Measurements from ENCODE around the gene HRH1. TPM values are rescaled to one million over a fixed set of nuclear protein-coding genes. Genes with fewer than 3 reads are reported as not detected.
"Not testable (repeated sequence)": the region's sequence is repeated elsewhere in the genome, so short reads cannot be mapped to it uniquely, and the experiment has no call there.

Gene HRH1
- total and polyA plus RNA-seq, 12 donors, result 0.24 to 6.5 (median 2.2) TPM

DNA sequence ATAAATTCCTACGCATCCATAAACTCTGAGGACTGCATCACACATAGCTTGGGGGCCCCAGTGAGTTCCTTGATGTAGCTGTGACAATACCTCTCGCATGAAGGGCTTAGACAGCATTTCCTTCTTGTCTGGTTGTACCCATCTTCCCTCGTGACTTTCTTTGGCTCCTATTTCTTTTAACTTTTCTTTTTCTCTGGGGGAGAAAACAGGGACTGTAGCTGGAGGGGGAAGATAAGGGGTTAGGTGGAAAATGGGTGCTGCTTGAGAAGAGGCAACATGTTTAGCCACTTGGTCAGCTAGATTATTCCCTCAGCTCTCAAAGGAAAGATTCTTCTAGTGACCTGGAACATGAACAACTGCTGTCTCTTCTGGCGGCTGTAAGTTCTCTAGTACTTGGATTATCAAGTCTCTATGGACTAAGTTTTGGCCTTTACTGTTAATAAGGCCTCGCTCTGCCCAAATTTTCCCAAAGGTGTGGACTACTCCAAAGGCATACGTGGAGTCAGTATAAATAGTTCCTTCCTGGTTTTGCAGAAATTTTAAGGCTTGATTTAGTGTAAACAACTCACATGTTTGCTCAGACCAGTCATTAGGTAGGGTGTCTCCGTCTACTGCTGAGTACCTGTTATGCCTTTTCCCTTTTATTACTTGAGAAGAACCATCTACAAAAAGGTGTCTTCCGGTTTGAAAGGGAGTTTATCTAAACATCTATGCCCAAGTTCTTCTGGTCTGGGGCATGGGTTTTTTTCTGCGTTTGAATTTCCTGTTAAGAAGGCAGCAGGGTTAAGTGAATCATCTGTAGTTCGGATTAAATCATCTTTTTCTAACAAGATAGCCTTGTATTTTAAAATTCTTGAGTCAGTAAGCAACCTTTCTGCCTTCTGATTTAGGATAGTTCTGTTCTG, 96.9 kb downstream of the HRH1 start:
- Histone ChIP-seq H3K36me3 (replicated peaks in 1 of 2) (no peaks in the 10 kb centered on the region), H3K4me3 (no peak overlapping the region), H3K27ac (no peak overlapping the region), H3K4me1 (replicated peaks in 1 of 2) (no peaks in the 10 kb centered on the region), H3K27me3 (no peaks in the 10 kb centered on the region), H3K9me3 (replicated peaks in 1 of 3) (no peaks in the 10 kb centered on the region)
- intact Hi-C loops (cut with DNase I), result no loop called here
- DNase-seq, result no peak
- 66 to 77% (median 74%) methylated on average over 10 of the region's 10 CpGs for WGBS, 4 donors
- no peak for TF ChIP-seq POLR2A (IDR thresholded peaks at IDR 0.05)
- TF ChIP-seq, protein P1, sequence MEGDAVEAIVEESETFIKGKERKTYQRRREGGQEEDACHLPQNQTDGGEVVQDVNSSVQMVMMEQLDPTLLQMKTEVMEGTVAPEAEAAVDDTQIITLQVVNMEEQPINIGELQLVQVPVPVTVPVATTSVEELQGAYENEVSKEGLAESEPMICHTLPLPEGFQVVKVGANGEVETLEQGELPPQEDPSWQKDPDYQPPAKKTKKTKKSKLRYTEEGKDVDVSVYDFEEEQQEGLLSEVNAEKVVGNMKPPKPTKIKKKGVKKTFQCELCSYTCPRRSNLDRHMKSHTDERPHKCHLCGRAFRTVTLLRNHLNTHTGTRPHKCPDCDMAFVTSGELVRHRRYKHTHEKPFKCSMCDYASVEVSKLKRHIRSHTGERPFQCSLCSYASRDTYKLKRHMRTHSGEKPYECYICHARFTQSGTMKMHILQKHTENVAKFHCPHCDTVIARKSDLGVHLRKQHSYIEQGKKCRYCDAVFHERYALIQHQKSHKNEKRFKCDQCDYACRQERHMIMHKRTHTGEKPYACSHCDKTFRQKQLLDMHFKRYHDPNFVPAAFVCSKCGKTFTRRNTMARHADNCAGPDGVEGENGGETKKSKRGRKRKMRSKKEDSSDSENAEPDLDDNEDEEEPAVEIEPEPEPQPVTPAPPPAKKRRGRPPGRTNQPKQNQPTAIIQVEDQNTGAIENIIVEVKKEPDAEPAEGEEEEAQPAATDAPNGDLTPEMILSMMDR (IDR thresholded peaks at IDR 0.05), result no peak

DNA sequence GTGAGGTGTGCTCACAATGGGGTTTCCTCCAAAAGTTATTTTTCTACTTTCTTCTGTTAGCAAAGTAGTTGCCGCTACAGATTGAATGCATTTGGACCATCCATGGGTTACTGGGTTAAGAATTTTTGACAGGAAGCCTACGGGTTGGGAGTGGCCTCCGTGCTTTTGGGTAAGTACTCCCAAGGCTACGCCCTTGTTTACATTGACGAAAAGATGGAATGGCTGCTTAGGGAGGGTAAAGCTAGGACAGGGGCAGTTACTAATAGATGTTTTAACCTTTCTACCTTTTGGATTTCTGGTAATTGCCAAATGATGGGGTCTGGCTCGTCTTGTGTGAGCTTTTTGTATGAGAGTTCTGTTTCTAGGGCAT, 97.5 kb downstream of the HRH1 start:
- Histone ChIP-seq H3K27ac (no peak overlapping the region), H3K27me3 (no peaks in the 10 kb centered on the region), H3K36me3 (replicated peaks in 1 of 2) (no peaks in the 10 kb centered on the region), H3K4me1 (replicated peaks in 1 of 2) (no peaks in the 10 kb centered on the region), H3K4me3 (no peak overlapping the region), H3K9me3 (replicated peaks in 1 of 3) (no peaks in the 10 kb centered on the region)
- WGBS, 4 donors, result 78 to 84% (median 81%) methylated on average over 6 of the region's 6 CpGs
- DNase-seq, result no peak
- intact Hi-C loops (cut with DNase I), result no loop called here
- TF ChIP-seq POLR2A (IDR thresholded peaks at IDR 0.05), result no peak
- TF ChIP-seq, protein P1 (IDR thresholded peaks at IDR 0.05), result no peak

DNA sequence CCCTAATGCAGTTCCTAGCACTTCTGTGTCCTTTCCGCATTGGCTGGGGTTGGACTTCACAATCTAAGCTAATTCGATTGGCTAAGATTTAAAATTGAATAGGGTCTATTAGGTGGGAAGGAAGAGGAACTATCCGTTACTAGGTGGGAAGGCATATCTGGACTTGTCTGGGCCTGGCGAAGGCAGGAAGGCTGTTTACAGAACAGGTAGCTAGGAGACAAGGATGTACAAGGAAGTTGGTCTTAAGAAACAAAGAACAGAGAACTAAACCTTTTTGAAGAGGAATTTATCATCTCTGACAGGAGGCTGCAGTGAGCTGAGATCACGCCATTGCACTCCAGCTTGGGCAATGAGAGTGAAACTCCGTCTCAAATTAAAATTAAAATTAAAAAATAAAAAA, 100.6 kb downstream of the HRH1 start:
- 85 to 93% (median 87%) methylated on average over 6 of the region's 6 CpGs for WGBS, 4 donors

DNA sequence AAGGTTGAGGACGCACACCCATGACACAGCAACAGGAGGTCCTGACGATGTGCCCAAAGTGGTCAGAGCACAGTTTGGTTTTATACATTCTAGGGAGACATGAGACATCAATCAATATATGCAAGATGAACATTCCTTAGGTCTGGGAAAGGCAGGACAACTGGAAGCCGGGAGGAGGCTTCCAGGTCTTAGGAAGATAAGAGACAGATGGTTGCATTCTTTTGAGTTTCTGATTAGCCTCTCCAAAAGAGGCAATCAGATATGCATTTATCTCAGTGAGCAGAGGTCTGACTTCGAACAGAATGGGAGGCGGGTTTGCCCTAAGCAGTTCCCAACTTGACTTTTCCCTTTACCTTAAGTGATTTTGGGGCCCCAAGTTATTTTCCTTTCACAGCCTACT, 101.2 kb downstream of the HRH1 start:
- DNase-seq; intact Hi-C loops (cut with DNase I); H3K4me1 ChIP-seq (replicated peaks in 1 of 2); H3K9me3 ChIP-seq (replicated peaks in 1 of 3); H3K36me3 ChIP-seq (replicated peaks in 1 of 2); H3K27ac ChIP-seq; H3K27me3 ChIP-seq; H3K4me3 ChIP-seq: not testable (repeated sequence)
- WGBS, 4 donors, result 72 to 84% (median 80%) methylated on average over 5 of the region's 5 CpGs

More for the DNA sequence above, 100.6 kb downstream of the HRH1 start:
- no peaks in the 10 kb centered on the region for H3K36me3 ChIP-seq (replicated peaks in 1 of 2)
- no peaks in the 10 kb centered on the region for H3K4me1 ChIP-seq (replicated peaks in 1 of 2)
- no peak overlapping the region for H3K27ac ChIP-seq
- DNase-seq, result no peak
- no peak for TF ChIP-seq POLR2A (IDR thresholded peaks at IDR 0.05)
- TF ChIP-seq, protein P1 (IDR thresholded peaks at IDR 0.05), result no peak
- no peaks in the 10 kb centered on the region for H3K27me3 ChIP-seq
- no peaks in the 10 kb centered on the region for H3K9me3 ChIP-seq (replicated peaks in 1 of 3)
- H3K4me3 ChIP-seq, result no peak overlapping the region
- intact Hi-C loops (cut with DNase I), result no loop called here

DNA sequence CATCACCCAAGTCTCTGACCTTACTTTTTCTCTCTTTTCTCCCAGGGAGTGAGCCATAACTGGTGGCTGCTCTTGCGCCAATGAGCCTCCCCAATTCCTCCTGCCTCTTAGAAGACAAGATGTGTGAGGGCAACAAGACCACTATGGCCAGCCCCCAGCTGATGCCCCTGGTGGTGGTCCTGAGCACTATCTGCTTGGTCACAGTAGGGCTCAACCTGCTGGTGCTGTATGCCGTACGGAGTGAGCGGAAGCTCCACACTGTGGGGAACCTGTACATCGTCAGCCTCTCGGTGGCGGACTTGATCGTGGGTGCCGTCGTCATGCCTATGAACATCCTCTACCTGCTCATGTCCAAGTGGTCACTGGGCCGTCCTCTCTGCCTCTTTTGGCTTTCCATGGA, 104.7 kb downstream of the HRH1 start:
- Histone ChIP-seq H3K27me3 (no peaks in the 10 kb centered on the region), H3K27ac (no peak overlapping the region), H3K36me3 (replicated peaks in 1 of 2) (no peaks in the 10 kb centered on the region), H3K4me1 (replicated peaks in 1 of 2) (no peaks in the 10 kb centered on the region), H3K9me3 (replicated peaks in 1 of 3) (no peaks in the 10 kb centered on the region), H3K4me3 (no peak overlapping the region)
- no peak for TF ChIP-seq POLR2A (IDR thresholded peaks at IDR 0.05)
- TF ChIP-seq, protein P1 (IDR thresholded peaks at IDR 0.05), result no peak
- WGBS, 4 donors, result 92 to 97% (median 96%) methylated on average over 10 to 11 of the region's 11 CpGs
- intact Hi-C loops (cut with DNase I), result no loop called here
- DNase-seq, result no peak

Measured in adrenal gland (tissue), 12 donors.